Measurements from ENCODE around the gene FALEC. TPM values are rescaled to one million over a fixed set of nuclear protein-coding genes. Genes with fewer than 3 reads are reported as not detected.

Gene FALEC
- total RNA-seq, 1 donor from 2014 or later, result not detected

GRCh38 chr1:150508982-150509381 is 6.6 kb upstream of the FALEC start:
- Histone ChIP-seq H3K27ac (peak overlapping the region; percentile 91), H3K27me3 (no peaks in the 10 kb centered on the region), H3K9me3 (no peaks in the 10 kb centered on the region), H3K4me3 (peak overlapping the region; percentile 16 to 40), H3K36me3 (peaks cover 0 to 34% of the 10 kb centered on the region in 2 donors), H3K4me1 (peaks cover 43% of the 10 kb centered on the region)
- DNase-seq (ENCODE audit: extremely low spot score in 2 of 2), result no peak
- intact Hi-C loops (cut with DNase I), result no loop called here
- TF ChIP-seq CTCF (IDR thresholded peaks at IDR 0.05) (no peak), POLR2AphosphoS5 (IDR thresholded peaks at IDR 0.05; ENCODE audit: insufficient read depth in 1 of 2, low read depth in 1 of 2) (no peak), POLR2A (IDR thresholded peaks at IDR 0.05) (no peak)

- no peak for TF ChIP-seq CTCF (IDR thresholded peaks at IDR 0.05)
- no peak for TF ChIP-seq POLR2A (IDR thresholded peaks at IDR 0.05)
- TF ChIP-seq POLR2AphosphoS5 (IDR thresholded peaks at IDR 0.05; ENCODE audit: insufficient read depth in 1 of 2, low read depth in 1 of 2), result no peak
- H3K9me3 ChIP-seq, result no peaks in the 10 kb centered on the region
- H3K4me1 ChIP-seq, result peaks cover 54% of the 10 kb centered on the region
- intact Hi-C loops (cut with DNase I), result no loop called here
- no peaks in the 10 kb centered on the region for H3K27me3 ChIP-seq
- DNase-seq (ENCODE audit: extremely low spot score in 2 of 2), result no peak
- peak overlapping the region; percentile 91 for H3K27ac ChIP-seq
- H3K36me3 ChIP-seq, result peaks cover 0 to 14% of the 10 kb centered on the region in 2 donors
- peak overlapping the region in 1 of 2 donors; percentile 7 for H3K4me3 ChIP-seq
Measured at GRCh38 chr1:150511551-150511950, 4.0 kb upstream of the FALEC start.

GRCh38 chr1:150511985-150512660 is 3.4 kb upstream of the FALEC start:
- no peaks in the 10 kb centered on the region for H3K27me3 ChIP-seq
- H3K27ac ChIP-seq, result peak overlapping the region; percentile 91
- no peaks in the 10 kb centered on the region for H3K9me3 ChIP-seq
- peaks cover 0 to 8% of the 10 kb centered on the region in 2 donors for H3K36me3 ChIP-seq
- no peak for DNase-seq (ENCODE audit: extremely low spot score in 2 of 2)
- peak overlapping the region in 1 of 2 donors; percentile 7 for H3K4me3 ChIP-seq
- TF ChIP-seq POLR2A (IDR thresholded peaks at IDR 0.05) (no peak), CTCF (IDR thresholded peaks at IDR 0.05) (no peak), POLR2AphosphoS5 (IDR thresholded peaks at IDR 0.05; ENCODE audit: insufficient read depth in 1 of 2, low read depth in 1 of 2) (no peak)
- intact Hi-C loops (cut with DNase I), result no loop called here
- peaks cover 54% of the 10 kb centered on the region for H3K4me1 ChIP-seq

- Histone ChIP-seq H3K4me1 (peaks cover 48% of the 10 kb centered on the region), H3K4me3 (no peak overlapping the region), H3K27ac (peak overlapping the region; percentile 91), H3K9me3 (no peaks in the 10 kb centered on the region), H3K27me3 (no peaks in the 10 kb centered on the region), H3K36me3 (peaks cover 0 to 6% of the 10 kb centered on the region in 2 donors)
- intact Hi-C loops (cut with DNase I), result no loop called here
- no peak for TF ChIP-seq CTCF (IDR thresholded peaks at IDR 0.05)
- no peak for TF ChIP-seq POLR2AphosphoS5 (IDR thresholded peaks at IDR 0.05; ENCODE audit: insufficient read depth in 1 of 2, low read depth in 1 of 2)
- no peak for DNase-seq (ENCODE audit: extremely low spot score in 2 of 2)
Measured at GRCh38 chr1:150512846-150513245, 2.7 kb upstream of the FALEC start.

GRCh38 chr1:150513351-150513791 is 2.2 kb upstream of the FALEC start:
- Histone ChIP-seq H3K4me1 (peaks cover 42% of the 10 kb centered on the region), H3K27me3 (no peaks in the 10 kb centered on the region), H3K9me3 (no peaks in the 10 kb centered on the region), H3K36me3 (peaks cover 0 to 6% of the 10 kb centered on the region in 2 donors), H3K4me3 (no peak overlapping the region), H3K27ac (peak overlapping the region; percentile 91)
- no peak for DNase-seq (ENCODE audit: extremely low spot score in 2 of 2)
- TF ChIP-seq POLR2A (IDR thresholded peaks at IDR 0.05), result no peak
- no peak for TF ChIP-seq POLR2AphosphoS5 (IDR thresholded peaks at IDR 0.05; ENCODE audit: insufficient read depth in 1 of 2, low read depth in 1 of 2)
- TF ChIP-seq CTCF (IDR thresholded peaks at IDR 0.05), result no peak
- intact Hi-C loops (cut with DNase I), result no loop called here

Data from vagina (tissue), 2 donors.